Activated CD4-positive, alpha-beta memory T cell treated with anti-CD3 and anti-CD28 coated beads, Interleukin-2, amount 10 ng/mL, durations not matched to agents 7 days and 5 days (primary cell): ENCODE measurements around the gene TPM2. TPM values are rescaled to one million over a fixed set of nuclear protein-coding genes. Genes with fewer than 3 reads are reported as not detected.

Experiments
- CTCF ChIA-PET: fragments of 350-600 bp; sonication (Branson Sonifier 250); formaldehyde crosslinking; loops from one replicate; lab custom pipeline; 2021; ENCODE audit warnings: antibody characterized with exemption, inconsistent platforms; lab: Charles Lee
- POLR2A ChIA-PET: fragments of 350-600 bp; sonication (Branson Sonifier 250); formaldehyde crosslinking; loops from one replicate; lab custom pipeline; 2021; ENCODE audit warnings: antibody characterized with exemption; lab: Charles Lee
- DNase-seq: peaks from one replicate; pipeline ENCODE4 v3.0.0-alpha.2; 2020
- H3K27ac Mint-ChIP-seq: one replicate; pipeline ENCODE4 v1.8.0; 2021; ENCODE audit warnings: mild to moderate bottlenecking, mixed read lengths
- H3K27me3 Mint-ChIP-seq: one replicate; pipeline ENCODE4 v1.8.0; 2021; ENCODE audit warnings: mixed read lengths
- H3K36me3 Mint-ChIP-seq: one replicate; pipeline ENCODE4 v1.8.0; 2021; ENCODE audit warnings: low read depth, mixed read lengths
- H3K4me1 Mint-ChIP-seq: one replicate; pipeline ENCODE4 v1.8.0; 2021; ENCODE audit warnings: mixed read lengths
- H3K4me3 Mint-ChIP-seq: one replicate; pipeline ENCODE4 v1.8.0; 2021; ENCODE audit warnings: mild to moderate bottlenecking, mixed read lengths
- H3K9me3 Mint-ChIP-seq: one replicate; pipeline ENCODE4 v1.8.0; 2021; ENCODE audit warnings: mixed read lengths
- total RNA-seq, 2 experiments: library from RNA; stranded (reverse); gene quantifications; one replicate each; pipeline ENCODE4 v1.2.3, GENCODE V29; 2021

TPM2 gene
- total RNA-seq, 2 experiments from 2014 or later, result 8.9 to 9.2 TPM

- Mint-ChIP-seq H3K27me3 (peaks cover 15% of the 10 kb centered on the region), H3K4me3 (no peak overlapping the region), H3K9me3 (peaks cover 9% of the 10 kb centered on the region), H3K4me1 (peaks cover 24% of the 10 kb centered on the region), H3K27ac (no peak overlapping the region), H3K36me3 (no peaks in the 10 kb centered on the region)
- no peak for DNase-seq
- CTCF ChIA-PET, result interaction anchor here (1.0 to 3.7 kb wide), 6 partner anchors 8 to 53 kb away, joined by 3 to 19 read pairs (median 4); partner anchors contain the start of genes CCDC107 and RMRP
- POLR2A ChIA-PET, result interaction anchor here (0.6 to 0.9 kb wide), 2 partner anchors 12 to 23 kb away, joined by 3 read pairs; no protein-coding TSS in a partner anchor
These were observed 20.2 kb downstream of the TPM2 start for GRCh38 chr9:35669331-35670145.

- peaks cover 37% of the 10 kb centered on the region for H3K4me1 Mint-ChIP-seq
- peaks cover 9% of the 10 kb centered on the region for H3K9me3 Mint-ChIP-seq
- POLR2A ChIA-PET, result no interaction called here
- peaks cover under 1% of the 10 kb centered on the region for H3K27me3 Mint-ChIP-seq
- DNase-seq, result no peak
- CTCF ChIA-PET, result no interaction called here
- no peak overlapping the region for H3K4me3 Mint-ChIP-seq
- H3K27ac Mint-ChIP-seq, result no peak overlapping the region
- peaks cover 13% of the 10 kb centered on the region for H3K36me3 Mint-ChIP-seq
These were observed 21.8 kb downstream of the TPM2 start for GRCh38 chr9:35667939-35668338.

GRCh38 chr9:35666549-35666948, 23.2 kb downstream of the TPM2 start:
- no peak overlapping the region for H3K27ac Mint-ChIP-seq
- POLR2A ChIA-PET, result interaction anchor here (1.1 to 11.8 kb wide), 4 partner anchors 9 to 90 kb away, joined by 3 to 147 read pairs (median 45); partner anchors contain the start of genes CCDC107, CD72, CREB3 and RMRP
- H3K9me3 Mint-ChIP-seq, result peaks cover 9% of the 10 kb centered on the region
- peaks cover 51% of the 10 kb centered on the region for H3K4me1 Mint-ChIP-seq
- DNase-seq, result no peak
- H3K27me3 Mint-ChIP-seq, result no peaks in the 10 kb centered on the region
- CTCF ChIA-PET, result interaction anchor here (0.7 to 5.2 kb wide), 4 partner anchors 29 to 557 kb away, joined by 3 to 31 read pairs (median 24); partner anchors contain the start of genes CREB3 and TLN1
- peaks cover 24% of the 10 kb centered on the region for H3K36me3 Mint-ChIP-seq
- H3K4me3 Mint-ChIP-seq, result no peak overlapping the region

- ChIA-PET CTCF (interaction anchor here (0.6 to 12.1 kb wide), 9 partner anchors 9 to 237 kb away, joined by 3 to 223 read pairs (median 16); partner anchors contain the start of genes CREB3, SIT1 and TLN1), POLR2A (interaction anchor here (1.1 to 11.8 kb wide), 13 partner anchors 9 to 91 kb away, joined by 3 to 257 read pairs (median 10); partner anchors contain the start of genes CA9, CCDC107, CD72 and CREB3)
- H3K4me1 Mint-ChIP-seq, result peaks cover 55% of the 10 kb centered on the region
- peaks cover 27% of the 10 kb centered on the region for H3K36me3 Mint-ChIP-seq
- no peaks in the 10 kb centered on the region for H3K27me3 Mint-ChIP-seq
- peak overlapping the region; percentile 57 for H3K27ac Mint-ChIP-seq
- H3K4me3 Mint-ChIP-seq, result peak overlapping the region; percentile 80
- DNase-seq, result no peak
- H3K9me3 Mint-ChIP-seq, result peaks cover 9% of the 10 kb centered on the region
These were observed 23.7 kb downstream of the TPM2 start for GRCh38 chr9:35666045-35666444.

- Mint-ChIP-seq H3K4me1 (peaks cover 61% of the 10 kb centered on the region), H3K27ac (peak overlapping the region; percentile 86), H3K36me3 (peaks cover 33% of the 10 kb centered on the region), H3K4me3 (peak overlapping the region; percentile 80), H3K27me3 (no peaks in the 10 kb centered on the region), H3K9me3 (peaks cover 9% of the 10 kb centered on the region)
- no peak for DNase-seq
- CTCF ChIA-PET, result interaction anchor here (0.6 to 12.1 kb wide), 12 partner anchors 9 to 238 kb away, joined by 3 to 223 read pairs (median 6); partner anchors contain the start of genes CREB3, SIT1 and TLN1
- POLR2A ChIA-PET, result interaction anchor here (1.1 to 11.8 kb wide), 16 partner anchors 8 to 586 kb away, joined by 3 to 257 read pairs (median 8); partner anchors contain the start of genes CA9, CCDC107, CD72 and CREB3
These were observed 24.3 kb downstream of the TPM2 start for GRCh38 chr9:35665471-35665818.

GRCh38 chr9:35664531-35665470, 24.9 kb downstream of the TPM2 start, which contains the start of gene ARHGEF39:
Gene ARHGEF39 (minus strand): TSS chr9:35665195. CDS start chr9:35665169, 26 bp downstream.
- POLR2A ChIA-PET, result interaction anchor here (0.8 to 11.8 kb wide), 21 partner anchors 7 to 586 kb away, joined by 3 to 257 read pairs (median 7); partner anchors contain the start of genes CA9, CCDC107, CD72 and CREB3
- DNase-seq, result peak; percentile 87
- peaks cover 9% of the 10 kb centered on the region for H3K9me3 Mint-ChIP-seq
- H3K36me3 Mint-ChIP-seq, result peaks cover 40% of the 10 kb centered on the region
- peak within 1 kb of the TSS; percentile 80 for H3K4me3 Mint-ChIP-seq
- H3K27me3 Mint-ChIP-seq, result no peaks in the 10 kb centered on the region
- CTCF ChIA-PET, result interaction anchor here (0.8 to 12.1 kb wide), 16 partner anchors 9 to 548 kb away, joined by 3 to 223 read pairs (median 4); partner anchors contain the start of genes CREB3, SIT1, TLN1 and TPM2
- peak within 1 kb of the TSS; percentile 86 for H3K27ac Mint-ChIP-seq
- H3K4me1 Mint-ChIP-seq, result peaks cover 67% of the 10 kb centered on the region

- Mint-ChIP-seq H3K36me3 (peaks cover 53% of the 10 kb centered on the region), H3K4me3 (peak overlapping the region; percentile 80), H3K4me1 (peaks cover 84% of the 10 kb centered on the region), H3K27me3 (peaks cover 4% of the 10 kb centered on the region), H3K27ac (peak overlapping the region; percentile 86), H3K9me3 (peaks cover 3% of the 10 kb centered on the region)
- ChIA-PET CTCF (interaction anchor here (1.2 to 12.1 kb wide), 6 partner anchors 15 to 92 kb away, joined by 3 to 223 read pairs (median 24); partner anchors contain the start of genes CREB3, SIT1 and TLN1), POLR2A (interaction anchor here (0.9 to 11.8 kb wide), 7 partner anchors 11 to 87 kb away, joined by 3 to 257 read pairs (median 8); partner anchors contain the start of genes CD72, CREB3, GBA2 and RGP1)
- no peak for DNase-seq
These were observed 27.3 kb downstream of the TPM2 start for GRCh38 chr9:35662437-35662836.

- H3K4me1 Mint-ChIP-seq, result peaks cover 89% of the 10 kb centered on the region
- peak; percentile 55 for DNase-seq
- H3K36me3 Mint-ChIP-seq, result peaks cover 53% of the 10 kb centered on the region
- peaks cover 4% of the 10 kb centered on the region for H3K27me3 Mint-ChIP-seq
- peak overlapping the region; percentile 80 for H3K4me3 Mint-ChIP-seq
- POLR2A ChIA-PET, result interaction anchor here (0.9 to 11.8 kb wide), 10 partner anchors 11 to 152 kb away, joined by 3 to 257 read pairs (median 4); partner anchors contain the start of genes CD72, CREB3, GBA2 and RGP1
- no peaks in the 10 kb centered on the region for H3K9me3 Mint-ChIP-seq
- peak overlapping the region; percentile 86 for H3K27ac Mint-ChIP-seq
- CTCF ChIA-PET, result interaction anchor here (1.0 to 12.1 kb wide), 13 partner anchors 8 to 152 kb away, joined by 3 to 223 read pairs (median 4); partner anchors contain the start of genes CREB3, HINT2, SIT1 and TLN1
These were observed 27.9 kb downstream of the TPM2 start for GRCh38 chr9:35661756-35662350.

- Mint-ChIP-seq H3K4me1 (peaks cover 89% of the 10 kb centered on the region), H3K27ac (peak overlapping the region; percentile 65), H3K27me3 (peaks cover 4% of the 10 kb centered on the region), H3K36me3 (peaks cover 53% of the 10 kb centered on the region), H3K4me3 (peak overlapping the region; percentile 34), H3K9me3 (no peaks in the 10 kb centered on the region)
- no peak for DNase-seq
- CTCF ChIA-PET, result interaction anchor here (0.9 to 12.1 kb wide), 14 partner anchors 9 to 153 kb away, joined by 3 to 223 read pairs (median 4); partner anchors contain the start of genes CREB3, HINT2, SIT1 and TLN1
- POLR2A ChIA-PET, result interaction anchor here (0.9 to 11.8 kb wide), 10 partner anchors 12 to 153 kb away, joined by 3 to 257 read pairs (median 6); partner anchors contain the start of genes CD72, CREB3, GBA2 and RGP1
These were observed 28.7 kb downstream of the TPM2 start for GRCh38 chr9:35660966-35661415.

GRCh38 chr9:35659340-35659739, 30.4 kb downstream of the TPM2 start:
- POLR2A ChIA-PET, result interaction anchor here (1.2 to 11.8 kb wide), 9 partner anchors 11 to 545 kb away, joined by 3 to 257 read pairs (median 9); partner anchors contain the start of genes CD72, CREB3, MSMP and SIT1

GRCh38 chr9:35658968-35659220, 30.8 kb downstream of the TPM2 start:
- no peaks in the 10 kb centered on the region for H3K9me3 Mint-ChIP-seq
- peak overlapping the region; percentile 79 for H3K27ac Mint-ChIP-seq
- POLR2A ChIA-PET, result interaction anchor here (1.2 to 11.8 kb wide), 13 partner anchors 10 to 545 kb away, joined by 3 to 257 read pairs (median 7); partner anchors contain the start of genes CD72, CREB3, GBA2 and MSMP
- DNase-seq, result no peak
- H3K27me3 Mint-ChIP-seq, result peaks cover 4% of the 10 kb centered on the region
- H3K36me3 Mint-ChIP-seq, result peaks cover 49% of the 10 kb centered on the region
- CTCF ChIA-PET, result interaction anchor here (1.0 to 12.1 kb wide), 15 partner anchors 11 to 98 kb away, joined by 3 to 223 read pairs (median 14); partner anchors contain the start of genes CA9, CD72, CREB3 and GBA2
- H3K4me3 Mint-ChIP-seq, result peak overlapping the region; percentile 93
- H3K4me1 Mint-ChIP-seq, result peaks cover 72% of the 10 kb centered on the region

More at GRCh38 chr9:35659340-35659739, 30.4 kb downstream of the TPM2 start:
- CTCF ChIA-PET, result interaction anchor here (1.0 to 12.1 kb wide), 12 partner anchors 11 to 97 kb away, joined by 3 to 223 read pairs (median 16); partner anchors contain the start of genes CD72, CREB3, GBA2 and SIT1
- Mint-ChIP-seq H3K9me3 (no peaks in the 10 kb centered on the region), H3K4me3 (peak overlapping the region; percentile 93), H3K4me1 (peaks cover 76% of the 10 kb centered on the region), H3K36me3 (peaks cover 53% of the 10 kb centered on the region), H3K27ac (peak overlapping the region; percentile 79), H3K27me3 (peaks cover 4% of the 10 kb centered on the region)
- DNase-seq, result no peak
